GM23248 (cell line): ENCODE results near the gene LGALS13. TPM values are rescaled to one million over a fixed set of nuclear protein-coding genes. Genes with fewer than 3 reads are reported as not detected.

Source experiments
- DNase-seq: peaks from one replicate; pipeline ENCODE4 v3.0.0-alpha.2; 2015
- H2AFZ ChIP-seq: fragments of 200-600 bp; sonication (generic); 2 replicates; pipeline ENCODE4 v1.6.1; 2016; ENCODE audit warnings: antibody characterized with exemption
- H3F3A ChIP-seq: fragments of 200-600 bp; sonication (generic); 2 replicates; pipeline ENCODE4 v1.6.1; 2016; ENCODE audit warnings: mild to moderate bottlenecking, antibody characterized with exemption, mixed run types; ENCODE audit not compliant: insufficient read depth
- H3K27ac ChIP-seq: fragments of 200-600 bp; sonication (generic); 2 replicates; pipeline ENCODE4 v1.5.1; 2016; ENCODE audit warnings: mild to moderate bottlenecking
- H3K27me3 ChIP-seq: fragments of 200-600 bp; sonication (generic); replicated peaks from 2 replicates; pipeline ENCODE4 v1.6.1; 2016; ENCODE audit warnings: mild to moderate bottlenecking; ENCODE audit not compliant: insufficient read depth
- H3K36me3 ChIP-seq: fragments of 200-600 bp; sonication (generic); 2 replicates; pipeline ENCODE4 v1.6.1; 2016; ENCODE audit warnings: low read depth, mild to moderate bottlenecking
- H3K4me1 ChIP-seq: fragments of 200-600 bp; sonication (generic); 2 replicates; pipeline ENCODE4 v1.6.1; 2016; ENCODE audit warnings: mild to moderate bottlenecking; ENCODE audit not compliant: insufficient read depth
- H3K4me2 ChIP-seq: fragments of 200-600 bp; sonication (generic); one replicate; pipeline ENCODE4 v1.6.1; 2016; ENCODE audit warnings: mild to moderate bottlenecking; ENCODE audit not compliant: unreplicated experiment
- H3K4me3 ChIP-seq: fragments of 200-600 bp; sonication (generic); 2 replicates; pipeline ENCODE4 v1.5.1; 2016; ENCODE audit warnings: mild to moderate bottlenecking
- H3K79me2 ChIP-seq: fragments of 200-600 bp; sonication (generic); 2 replicates; pipeline ENCODE4 v1.6.1; 2016; ENCODE audit warnings: mild to moderate bottlenecking; ENCODE audit not compliant: insufficient read depth
- H3K9ac ChIP-seq: fragments of 200-600 bp; sonication (generic); 2 replicates; pipeline ENCODE4 v1.6.1; 2016; ENCODE audit warnings: mild to moderate bottlenecking
- H3K9me2 ChIP-seq: fragments of 200-600 bp; sonication (generic); 2 replicates; pipeline ENCODE4 v1.6.1; 2016; ENCODE audit warnings: mixed run types, mild to moderate bottlenecking, moderate library complexity; ENCODE audit not compliant: insufficient read depth
- H3K9me3 ChIP-seq: fragments of 200-600 bp; sonication (generic); one replicate; pipeline ENCODE4 v1.6.1; 2017; ENCODE audit warnings: low read depth
- H4K20me1 ChIP-seq: fragments of 200-600 bp; sonication (generic); 2 replicates; pipeline ENCODE4 v1.6.0; 2016; ENCODE audit not compliant: insufficient read depth
- EZH2 ChIP-seq: fragments of 200-600 bp; sonication (generic); IDR thresholded peaks from 2 replicates; pipeline ENCODE4 v1.6.1; 2018; ENCODE audit warnings: antibody characterized with exemption, mild to moderate bottlenecking; ENCODE audit not compliant: insufficient read depth, poor library complexity, severe bottlenecking
- EZH2phosphoT487 ChIP-seq: fragments of 200-600 bp; sonication (generic); IDR thresholded peaks from 2 replicates; pipeline ENCODE4 v1.6.1; 2018; ENCODE audit warnings: antibody characterized with exemption, moderate library complexity, mild to moderate bottlenecking, low read depth; ENCODE audit not compliant: insufficient read depth
- WGBS, 2 experiments: methylation state at CpG; one replicate each; pipeline ENCODE4 v1.1.6; 2015 to 2017; ENCODE audit warnings: low lambda C conversion rate in 2 of 2, low coverage in 1 of 2; ENCODE audit errors: missing lambda C conversion rate in 2 of 2; 5-methylcytosine and 5-hydroxymethylcytosine counted together
- in situ Hi-C: fragments of 300-500 bp; cut with MboI; formaldehyde crosslinking; loops from 2 replicates; pipeline ENCODE4 v1.15.0; 2020
- polyA plus RNA-seq: library from polyadenylated mRNA; unstranded; fragments of >200 nt; fragmentation: Nextera tagmentation; extraction: Ambion mirVana; gene quantifications from 2 replicates; pipeline ENCODE4 v1.2.1, GENCODE V29; 2016
- total RNA-seq: library from RNA; depleted of rRNA; stranded (reverse); fragments of >200 nt; shearing (Covaris generic); gene quantifications from 2 replicates; pipeline ENCODE4 v1.2.3, GENCODE V29; 2014

LGALS13 gene
- total and polyA plus RNA-seq, 2 experiments from 2014 or later, result not detected

- in situ Hi-C loops, result no loop called here
- H3K27ac ChIP-seq, result no peak overlapping the region
- 35 to 36% methylated on average over 3 of the region's 3 CpGs for WGBS, 2 experiments
Measured at GRCh38 chr19:39568604-39569003, 33.7 kb upstream of the LGALS13 start.

DNA sequence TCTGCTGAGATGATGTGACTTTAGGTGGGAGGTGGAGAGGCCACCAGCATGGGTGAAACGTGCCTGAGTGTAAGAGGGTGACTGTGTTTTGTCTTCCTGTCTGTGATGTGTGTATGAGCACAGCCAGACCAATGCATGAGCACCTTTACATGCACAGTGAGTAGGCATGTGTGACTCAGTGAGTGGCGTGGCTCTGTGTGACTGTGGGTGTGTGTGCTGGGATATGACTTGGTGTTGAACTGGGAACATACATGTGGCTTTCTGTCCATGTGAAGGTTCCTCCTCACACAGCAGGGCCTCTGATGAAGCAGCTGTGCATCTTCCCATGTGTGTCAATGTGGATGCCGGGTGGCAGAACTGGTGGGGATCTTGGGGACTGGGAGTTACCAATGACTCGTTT, 19.9 kb upstream of the LGALS13 start:
- WGBS, 2 experiments, result 0% methylated on average over 4 of the region's 4 CpGs
- no peak for DNase-seq
- H3K9me3 ChIP-seq, result no peaks in the 10 kb centered on the region
- TF ChIP-seq EZH2phosphoT487 (no peak), EZH2 (no peak)
- H4K20me1 ChIP-seq, result no peaks in the 10 kb centered on the region
- H3K9ac ChIP-seq, result no peak overlapping the region
- in situ Hi-C loops, result no loop called here
- H3K4me3 ChIP-seq, result no peak overlapping the region
- no peaks in the 10 kb centered on the region for H3F3A ChIP-seq
- H3K27ac ChIP-seq, result no peak overlapping the region
- H3K4me1 ChIP-seq, result no peaks in the 10 kb centered on the region
- H3K27me3 ChIP-seq, result no peaks in the 10 kb centered on the region
- H3K4me2 ChIP-seq, result no peak overlapping the region
- H3K9me2 ChIP-seq, result no peaks in the 10 kb centered on the region
- no peaks in the 10 kb centered on the region for H3K36me3 ChIP-seq
- no peak overlapping the region for H2AFZ ChIP-seq
- H3K79me2 ChIP-seq, result no peaks in the 10 kb centered on the region

More at GRCh38 chr19:39568604-39569003, 33.7 kb upstream of the LGALS13 start:
- no peaks in the 10 kb centered on the region for H3F3A ChIP-seq
- no peaks in the 10 kb centered on the region for H3K79me2 ChIP-seq
- no peaks in the 10 kb centered on the region for H3K4me1 ChIP-seq
- H3K4me2 ChIP-seq, result no peak overlapping the region
- peak; percentile 2 for DNase-seq
- no peaks in the 10 kb centered on the region for H3K9me3 ChIP-seq
- H3K9me2 ChIP-seq, result no peaks in the 10 kb centered on the region
- H3K27me3 ChIP-seq, result no peaks in the 10 kb centered on the region; the same call in 1 of the 2 replicates
- H4K20me1 ChIP-seq, result no peaks in the 10 kb centered on the region
- no peaks in the 10 kb centered on the region for H3K36me3 ChIP-seq
- H3K4me3 ChIP-seq, result no peak overlapping the region
- H3K9ac ChIP-seq, result no peak overlapping the region
- no peak overlapping the region for H2AFZ ChIP-seq
- TF ChIP-seq EZH2 (no peak), EZH2phosphoT487 (no peak)

DNA sequence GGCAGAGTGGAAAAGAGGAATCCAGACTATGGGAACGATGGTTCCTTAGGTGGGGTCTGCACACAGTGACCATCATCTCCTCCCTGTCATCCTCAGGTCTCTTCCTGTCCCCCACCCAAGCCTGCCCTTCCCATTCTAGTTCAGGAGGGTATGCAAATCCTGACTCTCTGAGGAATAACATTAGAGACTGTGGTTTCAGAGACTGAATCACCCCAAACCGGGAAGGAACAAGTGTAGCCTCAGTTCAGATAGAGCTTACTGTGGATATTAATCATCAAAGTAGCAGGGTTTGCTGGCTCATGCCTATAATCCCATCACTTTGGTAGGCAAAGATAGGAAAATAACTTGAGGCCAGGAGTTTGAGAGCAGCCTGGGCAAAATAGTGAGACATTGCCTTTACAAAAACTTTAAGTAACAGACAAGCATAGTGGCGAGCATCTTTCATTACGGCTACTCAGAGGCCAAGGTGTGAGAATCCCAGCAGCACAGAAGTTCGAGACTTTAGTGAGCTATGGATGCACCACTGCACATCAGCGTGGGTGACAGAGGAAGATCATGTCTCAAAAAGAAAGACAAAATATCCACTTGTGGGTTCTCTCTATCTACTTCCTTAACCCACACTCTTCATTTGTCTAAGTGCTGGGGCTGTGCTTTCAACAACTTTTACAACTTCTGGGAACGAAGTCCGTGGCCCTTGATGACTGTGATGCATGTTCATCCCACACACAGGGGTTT, 19.3 kb upstream of the LGALS13 start:
- no peak for DNase-seq
- no peaks in the 10 kb centered on the region for H3K79me2 ChIP-seq
- no peaks in the 10 kb centered on the region for H3K9me2 ChIP-seq
- in situ Hi-C loops, result no loop called here
- H3K4me1 ChIP-seq, result no peaks in the 10 kb centered on the region
- no peaks in the 10 kb centered on the region for H3K9me3 ChIP-seq
- no peak overlapping the region for H3K4me3 ChIP-seq
- H3K9ac ChIP-seq, result no peak overlapping the region
- no peaks in the 10 kb centered on the region for H4K20me1 ChIP-seq
- H3K36me3 ChIP-seq, result no peaks in the 10 kb centered on the region
- no peak overlapping the region for H3K27ac ChIP-seq
- TF ChIP-seq EZH2, result no peak
- TF ChIP-seq EZH2phosphoT487, result no peak
- H3F3A ChIP-seq, result no peaks in the 10 kb centered on the region
- H3K4me2 ChIP-seq, result no peak overlapping the region
- no peak overlapping the region for H2AFZ ChIP-seq
- 15 to 27% methylated on average over 8 of the region's 8 CpGs for WGBS, 2 experiments
- no peaks in the 10 kb centered on the region for H3K27me3 ChIP-seq

- no peaks in the 10 kb centered on the region for H3K9me3 ChIP-seq
- H3K4me1 ChIP-seq, result no peaks in the 10 kb centered on the region
- in situ Hi-C loops, result no loop called here
- no peak overlapping the region for H3K4me2 ChIP-seq
- no peaks in the 10 kb centered on the region for H3K79me2 ChIP-seq
- no peaks in the 10 kb centered on the region for H4K20me1 ChIP-seq
- H2AFZ ChIP-seq, result no peak overlapping the region
- DNase-seq, result no peak
- H3K27me3 ChIP-seq, result no peaks in the 10 kb centered on the region
- no peaks in the 10 kb centered on the region for H3F3A ChIP-seq
- 31 to 35% methylated on average over 4 of the region's 4 CpGs for WGBS, 2 experiments
- no peak overlapping the region for H3K27ac ChIP-seq
- no peaks in the 10 kb centered on the region for H3K9me2 ChIP-seq
- no peaks in the 10 kb centered on the region for H3K36me3 ChIP-seq
- H3K4me3 ChIP-seq, result no peak overlapping the region
- TF ChIP-seq EZH2, result no peak
- TF ChIP-seq EZH2phosphoT487, result no peak
- no peak overlapping the region for H3K9ac ChIP-seq
Measured at GRCh38 chr19:39587496-39587895, 14.8 kb upstream of the LGALS13 start.
